OCI-LY3 (cell line): ENCODE measurements around the gene MFSD2A.

ENCODE experiments used
- CTCF ChIP-seq: fragments of 200-600, 300-600 bp; sonication (generic); IDR thresholded peaks from 2 replicates; pipeline ENCODE4 v1.5.1; 2014; ENCODE audit warnings: antibody characterized with exemption, low read length, low read depth
- EZH2phosphoT487 ChIP-seq: fragments of 200-600 bp; shearing (Covaris generic); IDR thresholded peaks from 2 replicates; pipeline ENCODE4 v1.6.1; 2018; ENCODE audit warnings: antibody characterized with exemption, mixed run types, low read depth

- TF ChIP-seq EZH2phosphoT487, result no peak
- TF ChIP-seq CTCF, result no peak
Observed at GRCh38 chr1:39970274-39970673, 15.3 kb downstream of the MFSD2A start.
